K562 (cell line): ENCODE measurements around the gene CSNK1A1. TPM values are rescaled to one million over a fixed set of nuclear protein-coding genes. Genes with fewer than 3 reads are reported as not detected.

Experiments
- CCAR2 ChIP-seq: fragments of 200-400 bp; formaldehyde crosslinking; IDR thresholded peaks from 2 replicates; pipeline ENCODE4 v1.6.1; 2017; ENCODE audit warnings: mild to moderate bottlenecking, low read depth, low read length
- ETV5 ChIP-seq: sonication (generic); formaldehyde crosslinking; IDR thresholded peaks from 2 replicates; pipeline ENCODE4 v1.4.0; 2020; ENCODE audit warnings: low read depth, mild to moderate bottlenecking, missing genetic modification reagents
- IRF9 ChIP-seq: fragments of 450-650 bp; IDR thresholded peaks from 2 replicates; pipeline ENCODE4 v1.6.1; 2016; ENCODE audit warnings: missing biosample characterization, missing genetic modification characterization
- LCOR ChIP-seq: sonication (generic); formaldehyde crosslinking; IDR thresholded peaks from 2 replicates; pipeline ENCODE4 v1.8.0; 2022; ENCODE audit warnings: mild to moderate bottlenecking, missing genetic modification reagents
- MLX ChIP-seq, 2 experiments: fragments of 450-650 bp in 1 of 2; sonication (generic) in 1 of 2; formaldehyde crosslinking; conservative IDR thresholded peaks; 2 replicates each; pipeline versions ENCODE4 v1.4.0 to v1.8.1; 2020 to 2022; ENCODE audit warnings: mild to moderate bottlenecking in 1 of 2, missing genetic modification reagents in 1 of 2
- NFXL1 ChIP-seq: fragments of 450-650 bp; formaldehyde crosslinking; IDR thresholded peaks from 2 replicates; pipeline ENCODE4 v1.4.0; 2021; ENCODE audit warnings: mild to moderate bottlenecking
- RAD51 ChIP-seq: fragments of 450-650 bp; IDR thresholded peaks from 2 replicates; pipeline ENCODE4 v1.7.1; 2016; ENCODE audit warnings: low read depth, mild to moderate bottlenecking, borderline replicate concordance
- RB1 ChIP-seq: fragments of 450-650 bp; IDR thresholded peaks from 2 replicates; pipeline ENCODE4 v1.6.1; 2017; ENCODE audit warnings: low read depth, mild to moderate bottlenecking
- SOX6 ChIP-seq: fragments of 450-650 bp; IDR thresholded peaks from 2 replicates; pipeline ENCODE4 v1.6.1; 2014; ENCODE audit warnings: mild to moderate bottlenecking
- SRSF3 ChIP-seq: fragments of 200-400 bp; formaldehyde crosslinking; IDR thresholded peaks from 2 replicates; pipeline ENCODE4 v1.6.1; 2016; ENCODE audit warnings: mild to moderate bottlenecking, low read length, moderate library complexity; ENCODE audit not compliant: insufficient read depth
- SRSF9 ChIP-seq: fragments of 200-400 bp; formaldehyde crosslinking; IDR thresholded peaks from 2 replicates; pipeline ENCODE4 v1.6.1; 2017; ENCODE audit warnings: low read depth, low read length, borderline replicate concordance
- XRCC4 ChIP-seq: IDR thresholded peaks from one replicate; pipeline ENCODE4 v1.6.1; 2011; ENCODE audit not compliant: insufficient read depth, insufficient read length; ENCODE audit errors: extremely low read depth
- ZBTB33 ChIP-seq: sonication (generic); formaldehyde crosslinking; IDR thresholded peaks from 2 replicates; pipeline ENCODE4 v1.8.1; 2023; ENCODE audit warnings: mild to moderate bottlenecking, missing genetic modification reagents
- ZFP91 ChIP-seq: sonication (generic); formaldehyde crosslinking; IDR thresholded peaks from 2 replicates; pipeline ENCODE4 v1.8.0; 2022; ENCODE audit warnings: mild to moderate bottlenecking, missing genetic modification reagents
- ZNF165 ChIP-seq: fragments of 250-450 bp; sonication (Bioruptor Pico); IDR thresholded peaks from 2 replicates; pipeline ENCODE4 v1.4.0; 2020; ENCODE audit warnings: borderline replicate concordance
- ZNF639 ChIP-seq, 2 experiments: fragments of 200-800 bp in 1 of 2; sonication (Bioruptor generic) in 1 of 2; sonication (generic) in 1 of 2; formaldehyde crosslinking in 1 of 2; IDR thresholded peaks in 1 of 2; conservative IDR thresholded peaks in 1 of 2; 2 replicates each; pipeline versions ENCODE4 v1.5.0 to v1.6.1; 2016 to 2020; ENCODE audit warnings: missing compliant biosample characterization in 1 of 2, missing genetic modification characterization in 1 of 2, missing genetic modification reagents in 1 of 2
- polyA plus RNA-seq, 8 experiments: library from polyadenylated mRNA; depleted of rRNA in 4 of 8; stranded (reverse) in 5 of 8; unstranded in 3 of 8; fragments of >200 nt; fragmentation: Nextera tagmentation in 2 of 8; fragmentation: Illumina TruSeq in 1 of 8; extraction: Ambion mirVana in 2 of 8; extraction: Trizol in 1 of 8; gene quantifications; 2 replicates each; pipeline versions ENCODE4 v1.2.1 to v1.2.3, GENCODE V29; 2011 to 2014; ENCODE audit warnings: inconsistent platforms in 1 of 8, missing spikeins in 1 of 8
- total RNA-seq, 7 experiments: library from RNA; depleted of rRNA in 6 of 7; stranded (reverse); fragments of >200 nt in 6 of 7; fragmentation: Illumina TruSeq in 2 of 7; extraction: Trizol in 2 of 7; gene quantifications; 2 replicates each; pipeline versions ENCODE4 v1.2.1 to v1.2.3, GENCODE V29; 2011 to 2021; ENCODE audit warnings: low replicate concordance in 1 of 7

CSNK1A1 gene
- total and polyA plus RNA-seq, 9 of the 15 experiments (the other 6 are each of a cell fraction or from before 2014, with no cell fraction given): 49.1 to 196 (median 154) TPM

- TF ChIP-seq SRSF9: no peak
- peak in 1 of 2 experiments; percentile 90; a peak in 2 of 4 replicates for TF ChIP-seq ZNF639 (CRISPR knock-in tag; conservative IDR thresholded peaks at IDR 0.05 in 1 of 2, IDR thresholded peaks at IDR 0.05 in 1 of 2)
- TF ChIP-seq ZBTB33: peak; percentile 3; the same call in 1 of the 2 replicates
- peak; percentile 97 for TF ChIP-seq ETV5
- no peak for TF ChIP-seq MLX (CRISPR knock-in tag; conservative IDR thresholded peaks at IDR 0.05)
- peak; percentile 71; the same call in 1 of the 2 replicates for TF ChIP-seq RB1
- no peak for TF ChIP-seq IRF9 (tag)
- TF ChIP-seq ZFP91 (CRISPR knock-in tag): no peak
- TF ChIP-seq SRSF3: no peak
- TF ChIP-seq ZNF165 (CRISPR knock-in tag): no peak
- TF ChIP-seq XRCC4: no peak
- TF ChIP-seq CCAR2: no peak
- no peak for TF ChIP-seq LCOR
- TF ChIP-seq RAD51: no peak
- TF ChIP-seq SOX6: peak; percentile 18; the same call in 1 of the 2 replicates
- TF ChIP-seq NFXL1 (CRISPR knock-in tag): no peak
These were observed at the start of gene CSNK1A1 (continued) for GRCh38 chr5:149551227-149552037.
